Psoas muscle (tissue), 8 donors: Measurements from ENCODE around the gene BCAR3. TPM values are rescaled to one million over a fixed set of nuclear protein-coding genes. Genes with fewer than 3 reads are reported as not detected.

Experiments used
- ATAC-seq, 4 donors: fragments of 200-7000 bp; cut with Tn5 transposase; one replicate each; pipeline ENCODE4 v1.9.1; 2020; ENCODE audit warnings: moderate library complexity in 3 of 4, mild to moderate bottlenecking in 2 of 4
- DNase-seq, 2 donors: peaks; one replicate each; pipeline ENCODE4 v3.0.0-alpha.2; 2020
- H3K27ac ChIP-seq: fragments of 200-600 bp; one replicate; pipeline ENCODE4 v1.8.0; 2022
- H3K27me3 ChIP-seq, 3 donors: fragments of 200-600 bp in 1 of 3; one replicate each; pipeline versions ENCODE4 v1.6.1 to v1.8.0; 2013 to 2022; ENCODE audit warnings: low read length in 2 of 3, mild to moderate bottlenecking in 2 of 3, moderate library complexity in 1 of 3; ENCODE audit not compliant: insufficient read depth in 3 of 3
- H3K36me3 ChIP-seq, 2 donors: fragments of 200-600 bp in 1 of 2; one replicate each; pipeline versions ENCODE4 v1.6.1 to v1.8.0; 2013 to 2022; ENCODE audit warnings: low read depth in 1 of 2, mild to moderate bottlenecking in 1 of 2, moderate library complexity in 1 of 2; ENCODE audit not compliant: insufficient read depth in 1 of 2
- H3K4me1 ChIP-seq: fragments of 200-600 bp; one replicate; pipeline ENCODE4 v1.8.0; 2022
- H3K4me3 ChIP-seq: fragments of 200-600 bp; one replicate; pipeline ENCODE4 v1.8.0; 2022; ENCODE audit warnings: mild to moderate bottlenecking
- H3K9me3 ChIP-seq: fragments of 200-600 bp; one replicate; pipeline ENCODE4 v1.8.0; 2022
- CTCF ChIP-seq: fragments of 200-600 bp; IDR thresholded peaks from one replicate; pipeline ENCODE4 v1.8.0; 2022; ENCODE audit warnings: antibody characterized with exemption
- WGBS, 3 donors: extraction: QIAGEN DNeasy Blood & Tissue Kit; methylation state at CpG; one replicate each; pipeline versions ENCODE4 v1.1.6 to v1.1.7; 2013; 5-methylcytosine and 5-hydroxymethylcytosine counted together
- intact Hi-C, 2 donors: fragments of 100-400 bp; cut with DNase I; formaldehyde crosslinking; loops; one replicate each; pipeline versions ENCODE4 v1.11.0 to v1.14.2; 2022
- polyA plus RNA-seq, 3 donors: library from polyadenylated mRNA; stranded (reverse); fragments of 200-250 nt; gene quantifications; one replicate each; pipeline ENCODE4 v1.2.3, GENCODE V29; 2013
- total RNA-seq, 4 donors: library from RNA; stranded (reverse); fragmentation: NEBNext Ultra II Directional in 2 of 4; extraction: Animal tissue kit (Norgen Biotek cat#: 25700) in 2 of 4; gene quantifications; one replicate each; pipeline versions ENCODE4 v1.2.1 to v1.2.4, GENCODE V29; 2021 to 2023
- donor health status: healthy with polysubstance abuse.
- donor health status: DM: no; HTN: no; CAD: no; lungs with moderate emphysema.
- donor health status: Bipolar disorder and iron deficiency.
- donor health status: healthy.
- donor health status: DM: yes; HTN: yes; CAD: no.
- donor health status: DM: no; HTN: no; CAD: no.
- donor health status: DM: no; HTN: no; CAD: no.
- donor health status: DM: yes; HTN: yes; CAD: no.

BCAR3 gene
- total and polyA plus RNA-seq, 7 donors: 15.8 to 64.1 (median 18.4) TPM

- DNase-seq: peak in 1 of 2 donors; percentile 66
- no peaks in the 10 kb centered on the region for H3K36me3 ChIP-seq
- ATAC-seq: peak; percentile 77 to 92 (median 88)
These were observed 47.0 kb upstream of the BCAR3 start for GRCh38 chr1:93728480-93729131.

GRCh38 chr1:93723733-93724270, 42.2 kb upstream of the BCAR3 start:
- intact Hi-C loops: no loop called here
- no peak overlapping the region for H3K4me3 ChIP-seq
- no peak for DNase-seq
- no peak for ATAC-seq
- no peak for TF ChIP-seq CTCF
- peaks cover 25% of the 10 kb centered on the region for H3K4me1 ChIP-seq
- H3K27me3 ChIP-seq: no peaks in the 10 kb centered on the region
- WGBS, 3 donors: 91 to 96% (median 92%) methylated on average over 4 to 5 of the region's 5 CpGs
- no peaks in the 10 kb centered on the region for H3K9me3 ChIP-seq
- H3K27ac ChIP-seq: no peak overlapping the region
- no peaks in the 10 kb centered on the region for H3K36me3 ChIP-seq

More at GRCh38 chr1:93728480-93729131, 47.0 kb upstream of the BCAR3 start:
- peaks cover 5% of the 10 kb centered on the region for H3K4me1 ChIP-seq
- H3K27me3 ChIP-seq: no peaks in the 10 kb centered on the region
- intact Hi-C loops: no loop called here
- H3K27ac ChIP-seq: no peak overlapping the region
- WGBS, 3 donors: 32 to 43% (median 35%) methylated on average over 13 of the region's 13 CpGs
- no peak overlapping the region for H3K4me3 ChIP-seq
- TF ChIP-seq CTCF: no peak
- H3K9me3 ChIP-seq: no peaks in the 10 kb centered on the region

- ATAC-seq (peak; percentile 82 to 89 (median 85)), DNase-seq (no peak)
- no peaks in the 10 kb centered on the region for H3K36me3 ChIP-seq
- H3K4me3 ChIP-seq: no peak overlapping the region
- TF ChIP-seq CTCF: no peak
- WGBS, 3 donors: 43 to 56% (median 45%) methylated on average over 6 of the region's 6 CpGs
- intact Hi-C loops: no loop called here
- H3K27ac ChIP-seq: no peak overlapping the region
- H3K9me3 ChIP-seq: no peaks in the 10 kb centered on the region
- peaks cover 22% of the 10 kb centered on the region for H3K4me1 ChIP-seq
- H3K27me3 ChIP-seq: no peaks in the 10 kb centered on the region
These were observed 41.5 kb upstream of the BCAR3 start for GRCh38 chr1:93723110-93723509.

- no peak for DNase-seq
These were observed 40.7 kb upstream of the BCAR3 start for GRCh38 chr1:93722081-93723031.

More at GRCh38 chr1:93722081-93723031, 40.7 kb upstream of the BCAR3 start:
- H3K4me3 ChIP-seq: no peak overlapping the region
- no peak for TF ChIP-seq CTCF
- 39 to 45% (median 39%) methylated on average over 21 of the region's 21 CpGs for WGBS, 3 donors
- H3K9me3 ChIP-seq: no peaks in the 10 kb centered on the region
- intact Hi-C loops: no loop called here
- no peaks in the 10 kb centered on the region for H3K27me3 ChIP-seq
- no peaks in the 10 kb centered on the region for H3K36me3 ChIP-seq
- peaks cover 20% of the 10 kb centered on the region for H3K4me1 ChIP-seq
- peak overlapping the region; percentile 36 for H3K27ac ChIP-seq
- peak; percentile 33 to 79 (median 66) for ATAC-seq
